OCI-LY7 (cell line): Measurements from ENCODE around the gene LRBA. TPM values are rescaled to one million over a fixed set of nuclear protein-coding genes. Genes with fewer than 3 reads are reported as not detected.

Experiments used
- BruUV-seq: library from RNA; stranded (reverse); fragments of 400-500 nt; replicated peaks from 2 replicates; lab custom pipeline; 2021; lab: Mats Ljungman, UMichigan
- CTCF ChIA-PET: fragments of 300-600 bp; sonication (Branson Sonifier 250); formaldehyde crosslinking; loops from one replicate; lab custom pipeline; 2022; ENCODE audit warnings: antibody characterized with exemption; ENCODE audit not compliant: unreplicated experiment; lab: Charles Lee
- POLR2A ChIA-PET: fragments of 300-600 bp; sonication (Branson Sonifier 250); formaldehyde crosslinking; loops from one replicate; lab custom pipeline; 2022; ENCODE audit warnings: antibody characterized with exemption; lab: Charles Lee
- DNase-seq: peaks from one replicate; pipeline ENCODE4 v3.0.0-alpha.2; 2015; ENCODE audit warnings: low spot score
- H2AFZ ChIP-seq: fragments of 200-600 bp; sonication (generic), shearing (Covaris generic); 2 replicates; pipeline ENCODE4 v1.6.1; 2014; ENCODE audit warnings: mild to moderate bottlenecking, antibody characterized with exemption, low read length, moderate library complexity
- H3K27ac ChIP-seq: fragments of 200-600 bp; sonication (generic); 2 replicates; pipeline ENCODE4 v1.5.1; 2014; ENCODE audit warnings: mixed run types, low read depth, mild to moderate bottlenecking, moderate library complexity, low read length, inconsistent platforms; ENCODE audit not compliant: poor library complexity, severe bottlenecking
- H3K36me3 ChIP-seq: fragments of 200-600 bp; sonication (generic); 2 replicates; pipeline ENCODE4 v1.6.1; 2014; ENCODE audit warnings: mild to moderate bottlenecking, antibody characterized with exemption, low read length, moderate library complexity, mixed read lengths; ENCODE audit not compliant: insufficient read depth
- H3K4me1 ChIP-seq: fragments of 200-600 bp; sonication (generic); 2 replicates; pipeline ENCODE4 v1.5.1; 2014; ENCODE audit warnings: mild to moderate bottlenecking, low read length; ENCODE audit not compliant: insufficient read depth, poor library complexity, severe bottlenecking
- H3K4me2 ChIP-seq: fragments of 200-600 bp; sonication (generic); 2 replicates; pipeline ENCODE4 v1.6.1; 2014; ENCODE audit warnings: mild to moderate bottlenecking, low read length
- H3K4me3 ChIP-seq: fragments of 200-600 bp; sonication (generic); 2 replicates; pipeline ENCODE4 v1.5.1; 2014; ENCODE audit warnings: mild to moderate bottlenecking, low read depth, low read length; ENCODE audit not compliant: poor library complexity, severe bottlenecking
- H3K79me2 ChIP-seq: fragments of 200-600 bp; sonication (generic); 2 replicates; pipeline ENCODE4 v1.6.1; 2016; ENCODE audit warnings: low read depth, mild to moderate bottlenecking, low read length, moderate library complexity, mixed read lengths; ENCODE audit not compliant: insufficient read depth
- H3K9me2 ChIP-seq: fragments of 200-600 bp; sonication (generic); 2 replicates; pipeline ENCODE4 v1.6.1; 2016; ENCODE audit warnings: mild to moderate bottlenecking, low read length, mixed read lengths; ENCODE audit not compliant: insufficient read depth
- H3K9me3 ChIP-seq: fragments of 200-600 bp; sonication (generic); 2 replicates; pipeline ENCODE4 v1.6.1; 2014; ENCODE audit warnings: mild to moderate bottlenecking, mixed run types, low read length, mixed read lengths
- H4K20me1 ChIP-seq: fragments of 200-600 bp; sonication (generic); 2 replicates; pipeline ENCODE4 v1.6.1; 2014; ENCODE audit warnings: mild to moderate bottlenecking, antibody characterized with exemption, low read length, moderate library complexity, mixed read lengths; ENCODE audit not compliant: insufficient read depth
- EZH2phosphoT487 ChIP-seq: fragments of 200-600 bp; sonication (generic); IDR thresholded peaks from 2 replicates; pipeline ENCODE4 v1.6.1; 2018; ENCODE audit warnings: low read depth, borderline replicate concordance, mild to moderate bottlenecking, mixed run types, antibody characterized with exemption, low read length, moderate library complexity, mixed read lengths
- intact Hi-C: fragments of 100-400 bp; cut with micrococcal nuclease; formaldehyde crosslinking; loops from one replicate; pipeline ENCODE4 v1.10.0; 2022; ENCODE audit not compliant: unreplicated experiment
- total RNA-seq, 2 experiments: library from RNA; depleted of rRNA in 1 of 2; stranded (reverse); fragments of >200 nt in 1 of 2; shearing (Covaris generic) in 1 of 2; gene quantifications; 2 replicates each; pipeline ENCODE4 v1.2.3, GENCODE V29; 2014 to 2022
- TF ChIP-seq, protein P1 (sequence below): fragments of 200-600 bp; sonication (generic); conservative IDR thresholded peaks from 2 replicates; pipeline ENCODE4 v1.5.1; 2014; ENCODE audit warnings: mild to moderate bottlenecking, antibody characterized with exemption, low read length, moderate library complexity, mixed read lengths

The LRBA gene
- total RNA-seq, 2 experiments from 2014 or later = 60.4 to 66.7 TPM

- CTCF ChIA-PET = no interaction called here
- no peak overlapping the region for H3K4me2 ChIP-seq
- no peaks in the 10 kb centered on the region for H3K4me1 ChIP-seq
- BruUV-seq = no TSS peak
- TF ChIP-seq, protein P1, sequence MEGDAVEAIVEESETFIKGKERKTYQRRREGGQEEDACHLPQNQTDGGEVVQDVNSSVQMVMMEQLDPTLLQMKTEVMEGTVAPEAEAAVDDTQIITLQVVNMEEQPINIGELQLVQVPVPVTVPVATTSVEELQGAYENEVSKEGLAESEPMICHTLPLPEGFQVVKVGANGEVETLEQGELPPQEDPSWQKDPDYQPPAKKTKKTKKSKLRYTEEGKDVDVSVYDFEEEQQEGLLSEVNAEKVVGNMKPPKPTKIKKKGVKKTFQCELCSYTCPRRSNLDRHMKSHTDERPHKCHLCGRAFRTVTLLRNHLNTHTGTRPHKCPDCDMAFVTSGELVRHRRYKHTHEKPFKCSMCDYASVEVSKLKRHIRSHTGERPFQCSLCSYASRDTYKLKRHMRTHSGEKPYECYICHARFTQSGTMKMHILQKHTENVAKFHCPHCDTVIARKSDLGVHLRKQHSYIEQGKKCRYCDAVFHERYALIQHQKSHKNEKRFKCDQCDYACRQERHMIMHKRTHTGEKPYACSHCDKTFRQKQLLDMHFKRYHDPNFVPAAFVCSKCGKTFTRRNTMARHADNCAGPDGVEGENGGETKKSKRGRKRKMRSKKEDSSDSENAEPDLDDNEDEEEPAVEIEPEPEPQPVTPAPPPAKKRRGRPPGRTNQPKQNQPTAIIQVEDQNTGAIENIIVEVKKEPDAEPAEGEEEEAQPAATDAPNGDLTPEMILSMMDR = no peak
- TF ChIP-seq EZH2phosphoT487 = no peak
- intact Hi-C loops = no loop called here
- H3K79me2 ChIP-seq = no peaks in the 10 kb centered on the region
- no peaks in the 10 kb centered on the region for H3K36me3 ChIP-seq
- no peaks in the 10 kb centered on the region for H3K9me3 ChIP-seq
- H2AFZ ChIP-seq = no peak overlapping the region
- no peaks in the 10 kb centered on the region for H4K20me1 ChIP-seq
- POLR2A ChIA-PET = no interaction called here
- no peaks in the 10 kb centered on the region for H3K9me2 ChIP-seq
- no peak overlapping the region for H3K27ac ChIP-seq
- no peak overlapping the region for H3K4me3 ChIP-seq
- DNase-seq = no peak
Measured at GRCh38 chr4:150475763-150476162, 539.3 kb downstream of the LRBA start.

DNA sequence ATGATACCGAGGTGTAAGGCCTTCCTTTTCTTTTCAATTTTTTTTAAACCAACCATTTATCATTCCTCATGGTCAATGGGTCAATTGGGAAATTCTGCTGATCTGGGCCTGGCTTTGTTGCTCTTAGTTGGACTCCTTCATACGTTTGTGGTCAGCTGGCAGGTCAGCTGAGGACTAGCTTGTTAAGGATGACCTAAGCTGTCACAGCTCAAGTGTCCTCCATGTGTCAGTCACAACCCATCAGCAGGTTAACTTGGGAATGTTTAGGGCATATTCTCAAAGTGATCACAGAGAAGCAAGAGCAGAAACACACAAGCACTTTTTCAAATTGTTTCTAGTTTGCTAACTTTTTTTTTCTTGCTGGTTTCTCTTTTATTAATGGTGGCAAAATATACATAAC lies 550.6 kb downstream of the LRBA start:
- H3K4me1 ChIP-seq = no peaks in the 10 kb centered on the region
- intact Hi-C loops = no loop called here
- TF ChIP-seq EZH2phosphoT487 = no peak
- TF ChIP-seq, protein P1 = no peak
- H3K9me3 ChIP-seq = no peaks in the 10 kb centered on the region
- H3K9me2 ChIP-seq = no peaks in the 10 kb centered on the region
- no peaks in the 10 kb centered on the region for H4K20me1 ChIP-seq
- H2AFZ ChIP-seq = no peak overlapping the region
- no peak overlapping the region for H3K4me2 ChIP-seq
- no peaks in the 10 kb centered on the region for H3K36me3 ChIP-seq
- no TSS peak for BruUV-seq
- no peaks in the 10 kb centered on the region for H3K79me2 ChIP-seq
- ChIA-PET CTCF (no interaction called here), POLR2A (interaction anchor here (0.6 kb wide), 1 partner anchor 30 kb away, joined by 4 read pairs; no protein-coding TSS in a partner anchor)
- no peak overlapping the region for H3K27ac ChIP-seq
- no peak overlapping the region for H3K4me3 ChIP-seq
- DNase-seq = no peak

DNA sequence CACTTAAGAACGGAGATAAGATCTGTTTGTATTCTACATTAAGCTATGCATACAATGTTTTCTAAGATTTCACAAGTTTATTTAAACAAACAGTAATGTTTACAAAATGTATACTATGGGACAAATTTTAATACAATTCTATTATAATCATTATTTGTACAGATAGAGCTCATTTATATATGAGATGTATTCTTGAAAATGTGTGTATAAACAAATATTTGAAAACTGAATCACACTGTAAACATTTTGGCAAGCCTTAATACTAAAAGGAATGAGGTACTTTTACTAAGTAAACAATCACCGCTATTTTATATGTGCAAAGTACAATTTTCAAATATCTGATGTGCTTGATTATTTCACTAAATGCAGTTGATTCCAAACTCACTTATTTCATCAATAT lies 552.3 kb downstream of the LRBA start:
- Histone ChIP-seq H3K9me3 (no peaks in the 10 kb centered on the region), H3K4me3 (no peak overlapping the region), H3K27ac (no peak overlapping the region), H4K20me1 (no peaks in the 10 kb centered on the region), H3K9me2 (no peaks in the 10 kb centered on the region), H2AFZ (no peak overlapping the region), H3K4me2 (no peak overlapping the region), H3K79me2 (no peaks in the 10 kb centered on the region), H3K36me3 (no peaks in the 10 kb centered on the region), H3K4me1 (no peaks in the 10 kb centered on the region)
- ChIA-PET CTCF (no interaction called here), POLR2A (interaction anchor here (0.6 to 0.7 kb wide), 3 partner anchors 22 to 917 kb away, joined by 3 to 4 read pairs (median 3); no protein-coding TSS in a partner anchor)
- BruUV-seq = no TSS peak
- no peak for DNase-seq
- no peak for TF ChIP-seq EZH2phosphoT487
- TF ChIP-seq, protein P1 = no peak
- intact Hi-C loops = no loop called here
